CD14-positive monocyte (primary cell): ENCODE data around the gene RYK. TPM values are rescaled to one million over a fixed set of nuclear protein-coding genes. Genes with fewer than 3 reads are reported as not detected.

Source experiments
- DNase-seq, 3 donors: peaks; one replicate each; pipeline ENCODE4 v3.0.0-alpha.2; 2011 to 2022
- H2AFZ ChIP-seq: 2 replicates; pipeline ENCODE4 v1.6.0; 2012; ENCODE audit warnings: mild to moderate bottlenecking, low read depth, low read length, inconsistent platforms; ENCODE audit not compliant: insufficient read depth, poor library complexity, severe bottlenecking
- H3K27ac ChIP-seq, 2 donors: 1 replicate in 1 of 2; 2 replicates in 1 of 2; pipeline ENCODE4 v1.5.1; 2012 to 2013; ENCODE audit warnings: low read length in 2 of 2, control low read depth in 1 of 2, inconsistent platforms in 1 of 2, low read depth in 1 of 2, mild to moderate bottlenecking in 1 of 2
- H3K27me3 ChIP-seq, 2 donors: one replicate each; pipeline versions ENCODE4 v1.6.0 to v1.6.1; 2011 to 2013; ENCODE audit warnings: low read length in 2 of 2; ENCODE audit not compliant: control insufficient read depth in 2 of 2, insufficient read depth in 2 of 2
- H3K36me3 ChIP-seq, 2 donors: replicated peaks in 1 of 2; 1 replicate in 1 of 2; 2 replicates in 1 of 2; pipeline versions ENCODE4 v1.5.1 to v1.6.1; 2012 to 2013; ENCODE audit warnings: low read length in 2 of 2, control low read depth in 1 of 2, inconsistent platforms in 1 of 2, mild to moderate bottlenecking in 1 of 2; ENCODE audit not compliant: insufficient read depth in 2 of 2, control insufficient read depth in 1 of 2
- H3K4me1 ChIP-seq, 2 donors: 1 replicate in 1 of 2; 2 replicates in 1 of 2; pipeline versions ENCODE4 v1.5.1 to v1.6.1; 2012 to 2013; ENCODE audit warnings: low read length in 2 of 2, control low read depth in 1 of 2, inconsistent platforms in 1 of 2, mild to moderate bottlenecking in 1 of 2, moderate library complexity in 1 of 2; ENCODE audit not compliant: insufficient read depth in 2 of 2, control insufficient read depth in 1 of 2
- H3K4me2 ChIP-seq: replicated peaks from 2 replicates; pipeline ENCODE3; 2012; ENCODE audit warnings: low read length, moderate library complexity, mild to moderate bottlenecking; ENCODE audit not compliant: poor library complexity, severe bottlenecking; ENCODE audit errors: extremely low read depth
- H3K4me3 ChIP-seq, 3 experiments: fragments of 200-600 bp in 1 of 3; sonication (generic) in 1 of 3; replicated peaks in 1 of 3; 1 replicate in 2 of 3; 2 replicates in 1 of 3; pipeline ENCODE4 v1.5.1; 2011 to 2013; ENCODE audit warnings: low read length in 3 of 3, mild to moderate bottlenecking in 3 of 3, control low read depth in 2 of 3, low read depth in 2 of 3, inconsistent platforms in 1 of 3, moderate library complexity in 1 of 3
- H3K79me2 ChIP-seq: 2 replicates; pipeline ENCODE4 v1.6.0; 2012; ENCODE audit warnings: mild to moderate bottlenecking, control low read depth, inconsistent platforms, low read length, moderate library complexity; ENCODE audit not compliant: insufficient read depth
- H3K9ac ChIP-seq: 2 replicates; pipeline ENCODE4 v1.6.0; 2017; ENCODE audit warnings: low read length, mild to moderate bottlenecking; ENCODE audit not compliant: insufficient read depth, poor library complexity, severe bottlenecking
- H3K9me3 ChIP-seq, 2 donors: replicated peaks in 1 of 2; 1 replicate in 1 of 2; 2 replicates in 1 of 2; pipeline versions ENCODE4 v1.5.1 to v1.6.1; 2012 to 2013; ENCODE audit warnings: low read length in 2 of 2, control low read depth in 1 of 2; ENCODE audit not compliant: control insufficient read depth in 1 of 2, insufficient read depth in 1 of 2
- H4K20me1 ChIP-seq: 2 replicates; pipeline ENCODE4 v1.6.0; 2012; ENCODE audit warnings: mild to moderate bottlenecking, low read length, control low read depth, moderate library complexity; ENCODE audit not compliant: insufficient read depth
- H3K27ac Mint-ChIP-seq, 7 donors: one replicate each; pipeline ENCODE4 v1.8.0; 2020; ENCODE audit warnings: mild to moderate bottlenecking in 7 of 7, mixed read lengths in 7 of 7, moderate library complexity in 6 of 7, inconsistent platforms in 2 of 7
- H3K27me3 Mint-ChIP-seq, 3 donors: one replicate each; pipeline ENCODE4 v1.8.0; 2021 to 2022; ENCODE audit warnings: low read depth in 3 of 3, mild to moderate bottlenecking in 3 of 3, mixed read lengths in 3 of 3, moderate library complexity in 3 of 3, inconsistent platforms in 1 of 3
- H3K36me3 Mint-ChIP-seq, 2 donors: one replicate each; pipeline ENCODE4 v1.8.0; 2020; ENCODE audit warnings: mixed read lengths in 2 of 2, inconsistent platforms in 1 of 2, mild to moderate bottlenecking in 1 of 2
- H3K4me1 Mint-ChIP-seq: one replicate; pipeline ENCODE4 v1.8.0; 2020; ENCODE audit warnings: mild to moderate bottlenecking, mixed read lengths
- H3K4me3 Mint-ChIP-seq, 2 donors: one replicate each; pipeline ENCODE4 v1.8.0; 2020; ENCODE audit warnings: mild to moderate bottlenecking in 2 of 2, mixed read lengths in 2 of 2, moderate library complexity in 1 of 2
- H3K9me3 Mint-ChIP-seq, 7 donors: one replicate each; pipeline ENCODE4 v1.8.0; 2020 to 2022; ENCODE audit warnings: mixed read lengths in 7 of 7, mild to moderate bottlenecking in 6 of 7, moderate library complexity in 6 of 7, inconsistent platforms in 2 of 7
- WGBS: methylation state at CpG from one replicate; pipeline ENCODE4 v1.1.5; 2013; ENCODE audit warnings: missing lambda C conversion rate; ENCODE audit not compliant: insufficient coverage; 5-methylcytosine and 5-hydroxymethylcytosine counted together
- intact Hi-C, 2 donors: fragments of 100-400 bp; cut with micrococcal nuclease; formaldehyde crosslinking; loops; one replicate each; pipeline versions ENCODE4 v1.15.0 to v1.15.1; 2023
- polyA plus RNA-seq, 3 donors: library from polyadenylated mRNA; depleted of rRNA in 1 of 3; unstranded in 2 of 3; stranded (reverse) in 1 of 3; fragments of 300-500 nt in 2 of 3; fragments of >200 nt in 1 of 3; fragmentation: Illumina TruSeq in 2 of 3; gene quantifications; 1 replicate in 2 of 3; 2 replicates in 1 of 3; pipeline ENCODE4 v1.2.3, GENCODE V29; 2012 to 2021
- TF ChIP-seq, protein P1 (sequence below): fragments of 200-600 bp; IDR thresholded peaks from one replicate; pipeline ENCODE4 v1.8.0; 2022; ENCODE audit warnings: antibody characterized with exemption, mild to moderate bottlenecking

The RYK gene
- polyA plus RNA-seq, 3 donors, result 3.5 to 14.2 (median 5.0) TPM

DNA sequence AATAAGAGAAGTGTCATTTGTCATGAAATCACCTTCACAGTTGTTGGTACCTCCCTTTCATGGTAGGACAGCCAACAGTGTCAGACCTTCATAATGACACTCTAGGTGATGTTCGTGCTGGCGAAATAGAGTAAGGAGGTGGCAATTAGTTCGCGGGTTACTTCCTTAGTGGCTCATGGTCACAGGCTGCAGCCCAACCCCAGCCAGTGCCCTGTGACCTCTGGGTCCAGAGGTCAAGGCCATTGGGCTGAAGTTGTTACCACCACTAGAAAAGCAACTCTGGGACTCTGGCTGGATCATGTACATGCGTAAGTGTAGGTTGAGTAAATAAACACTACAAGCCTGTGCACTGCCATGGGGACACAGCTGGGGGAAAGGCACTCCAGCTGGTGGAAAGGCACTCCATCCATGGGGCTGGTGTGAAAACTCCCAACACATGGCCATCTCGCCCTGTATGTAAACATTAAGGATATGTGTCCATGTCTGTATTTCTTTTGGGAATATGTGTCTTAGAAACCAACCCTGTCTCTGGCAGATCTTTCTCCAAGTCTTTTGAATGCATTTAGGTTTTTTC is 106.7 kb downstream of the RYK start:
- H2AFZ ChIP-seq, result no peak overlapping the region
- WGBS, result 98% methylated on average over 5 of the region's 6 CpGs
- intact Hi-C loops, result no loop called here
- TF ChIP-seq, protein P1, sequence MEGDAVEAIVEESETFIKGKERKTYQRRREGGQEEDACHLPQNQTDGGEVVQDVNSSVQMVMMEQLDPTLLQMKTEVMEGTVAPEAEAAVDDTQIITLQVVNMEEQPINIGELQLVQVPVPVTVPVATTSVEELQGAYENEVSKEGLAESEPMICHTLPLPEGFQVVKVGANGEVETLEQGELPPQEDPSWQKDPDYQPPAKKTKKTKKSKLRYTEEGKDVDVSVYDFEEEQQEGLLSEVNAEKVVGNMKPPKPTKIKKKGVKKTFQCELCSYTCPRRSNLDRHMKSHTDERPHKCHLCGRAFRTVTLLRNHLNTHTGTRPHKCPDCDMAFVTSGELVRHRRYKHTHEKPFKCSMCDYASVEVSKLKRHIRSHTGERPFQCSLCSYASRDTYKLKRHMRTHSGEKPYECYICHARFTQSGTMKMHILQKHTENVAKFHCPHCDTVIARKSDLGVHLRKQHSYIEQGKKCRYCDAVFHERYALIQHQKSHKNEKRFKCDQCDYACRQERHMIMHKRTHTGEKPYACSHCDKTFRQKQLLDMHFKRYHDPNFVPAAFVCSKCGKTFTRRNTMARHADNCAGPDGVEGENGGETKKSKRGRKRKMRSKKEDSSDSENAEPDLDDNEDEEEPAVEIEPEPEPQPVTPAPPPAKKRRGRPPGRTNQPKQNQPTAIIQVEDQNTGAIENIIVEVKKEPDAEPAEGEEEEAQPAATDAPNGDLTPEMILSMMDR, result no peak
- Mint-ChIP-seq H3K4me3 (no peak overlapping the region), H3K36me3 (peaks cover 2 to 3% of the 10 kb centered on the region in 2 donors), H3K27me3 (peaks cover 0 to 3% (median 0%) of the 10 kb centered on the region in 3 donors), H3K9me3 (peaks cover 7 to 14% (median 10%) of the 10 kb centered on the region in 7 donors), H3K27ac (no peak overlapping the region), H3K4me1 (no peaks in the 10 kb centered on the region)
- H4K20me1 ChIP-seq, result no peaks in the 10 kb centered on the region
- H3K9ac ChIP-seq, result no peak overlapping the region
- no peaks in the 10 kb centered on the region for H3K4me1 ChIP-seq
- H3K27me3 ChIP-seq, result no peaks in the 10 kb centered on the region
- no peaks in the 10 kb centered on the region for H3K36me3 ChIP-seq
- no peaks in the 10 kb centered on the region for H3K9me3 ChIP-seq
- DNase-seq, result no peak
- H3K27ac ChIP-seq, result no peak overlapping the region
- H3K4me2 ChIP-seq, result no peak overlapping the region
- no peak overlapping the region for H3K4me3 ChIP-seq
- no peaks in the 10 kb centered on the region for H3K79me2 ChIP-seq

DNA sequence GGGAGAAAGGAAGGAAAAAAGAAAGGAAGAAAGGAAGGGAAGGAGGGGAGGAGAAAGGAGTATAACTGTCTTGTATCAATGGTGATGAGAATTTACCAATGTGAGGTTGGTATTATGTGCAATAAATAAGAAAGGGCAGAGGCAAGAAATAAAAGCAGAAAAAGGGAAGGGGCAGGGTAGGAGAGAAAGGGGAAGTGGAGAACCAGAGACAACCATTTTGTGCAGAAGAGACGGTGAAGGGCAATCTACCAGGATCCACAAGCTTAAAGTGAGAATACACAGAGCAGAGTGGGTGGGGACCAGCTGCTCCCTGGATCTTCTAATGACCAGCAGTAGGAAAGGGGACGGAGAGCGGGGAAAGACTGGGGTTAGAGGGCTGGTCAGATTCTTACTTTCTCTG is 114.1 kb downstream of the RYK start:
- Histone ChIP-seq H3K4me3 (no peak overlapping the region), H3K27ac (no peak overlapping the region), H3K9me3 (peaks cover 0 to 5% of the 10 kb centered on the region in 2 donors), H3K79me2 (no peaks in the 10 kb centered on the region), H3K36me3 (no peaks in the 10 kb centered on the region), H3K9ac (no peak overlapping the region), H3K27me3 (no peaks in the 10 kb centered on the region), H3K4me2 (no peak overlapping the region), H2AFZ (no peak overlapping the region), H3K4me1 (no peaks in the 10 kb centered on the region), H4K20me1 (no peaks in the 10 kb centered on the region)
- Mint-ChIP-seq H3K27me3 (peaks cover 0 to 4% (median 0%) of the 10 kb centered on the region in 3 donors), H3K4me1 (peaks cover 5% of the 10 kb centered on the region), H3K36me3 (peaks cover 0 to 2% of the 10 kb centered on the region in 2 donors), H3K9me3 (peaks cover 11 to 21% (median 19%) of the 10 kb centered on the region in 7 donors), H3K27ac (no peak overlapping the region), H3K4me3 (no peak overlapping the region)
- WGBS, result 0% methylated on average over 1 of the region's 3 CpGs
- TF ChIP-seq, protein P1, result no peak
- DNase-seq, result no peak
- intact Hi-C loops, result no loop called here
